ENCODE measurements around the gene SF1.

SF1 gene

DNA sequence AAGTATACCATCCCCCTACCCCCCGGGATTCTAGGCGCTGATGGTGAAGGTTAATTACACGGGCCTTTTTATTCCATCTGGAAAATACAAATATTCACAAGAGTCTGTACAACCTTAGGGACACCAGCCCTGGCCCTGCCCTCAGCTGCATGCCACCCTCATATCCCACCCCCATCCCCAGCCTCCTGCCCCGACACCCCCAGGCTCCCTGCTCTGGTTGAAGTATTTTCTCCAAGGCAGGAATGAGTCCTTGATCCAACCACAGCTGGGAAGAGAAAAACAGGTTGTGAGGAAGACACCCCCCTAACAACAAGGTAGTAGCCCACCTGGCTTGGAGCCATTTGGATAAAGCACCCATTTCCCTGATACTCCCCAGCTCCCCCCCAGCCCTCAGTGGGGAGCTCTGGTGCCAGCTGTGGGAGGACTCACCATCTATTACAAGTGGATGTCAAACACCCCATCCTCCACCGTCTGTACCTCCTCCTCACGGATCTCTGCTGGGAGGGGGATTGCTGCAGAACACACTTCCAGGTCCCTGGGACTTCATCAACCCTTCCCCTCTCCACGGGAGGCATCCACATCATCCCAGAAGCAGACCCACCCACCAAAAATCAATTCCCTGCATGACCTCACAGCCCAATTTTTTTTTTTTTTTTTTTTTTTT is 51.3 kb downstream of the SF1 start:
- H3K9me3 ChIP-seq (ENCODE audit: control insufficient read depth in 2 of 2, low read length in 2 of 2), result no peaks in the 10 kb centered on the region
- H3K4me1 ChIP-seq (ENCODE audit: control insufficient read depth, insufficient read depth, low read length), result peaks cover 10% of the 10 kb centered on the region
- H3K27ac ChIP-seq (ENCODE audit: low read length), result no peak overlapping the region
- peaks cover 2 to 5% of the 10 kb centered on the region in 2 donors for H3K27me3 ChIP-seq (ENCODE audit: control insufficient read depth in 1 of 2, insufficient read depth in 2 of 2, low read length in 2 of 2)
- H3K9ac ChIP-seq (ENCODE audit: low read length in 2 of 2), result no peak overlapping the region
- H3K36me3 ChIP-seq (ENCODE audit: control insufficient read depth in 2 of 2, insufficient read depth in 2 of 2, low read length in 2 of 2), result peaks cover 14 to 19% of the 10 kb centered on the region in 2 donors
- no peak overlapping the region for H3K4me3 ChIP-seq (ENCODE audit: low read length in 2 of 2)

DNA sequence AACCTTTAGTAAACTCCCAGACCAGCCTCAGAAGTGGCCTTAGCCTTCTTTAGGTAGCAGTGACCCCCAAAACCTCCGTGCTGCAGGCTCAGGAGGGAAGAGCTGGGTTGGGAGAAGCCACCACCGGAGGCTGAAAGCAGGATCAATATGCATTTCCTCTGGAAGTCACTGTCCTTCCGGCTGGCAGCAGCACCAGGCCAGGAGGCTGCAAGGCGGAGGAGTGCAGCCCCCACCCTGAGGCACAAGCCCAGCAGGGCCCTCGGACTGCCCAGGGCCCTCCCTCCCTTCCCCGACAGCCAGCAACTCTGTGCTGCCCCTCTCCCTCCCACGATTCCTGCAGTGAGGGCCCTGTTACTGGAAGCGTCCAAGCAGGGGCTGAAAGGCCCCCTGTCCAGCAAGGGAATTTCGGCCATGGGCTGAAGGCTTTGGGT is 52.1 kb downstream of the SF1 start:
- Histone ChIP-seq H3K4me3 (ENCODE audit: low read length in 2 of 2) (no peak overlapping the region), H3K9me3 (ENCODE audit: control insufficient read depth in 2 of 2, low read length in 2 of 2) (no peaks in the 10 kb centered on the region), H3K4me1 (ENCODE audit: control insufficient read depth, insufficient read depth, low read length) (peaks cover 10% of the 10 kb centered on the region), H3K27me3 (ENCODE audit: control insufficient read depth in 1 of 2, insufficient read depth in 2 of 2, low read length in 2 of 2) (peaks cover 2 to 8% of the 10 kb centered on the region in 2 donors), H3K9ac (ENCODE audit: low read length in 2 of 2) (no peak overlapping the region), H3K36me3 (ENCODE audit: control insufficient read depth in 2 of 2, insufficient read depth in 2 of 2, low read length in 2 of 2) (peaks cover 8 to 13% of the 10 kb centered on the region in 2 donors), H3K27ac (ENCODE audit: low read length) (no peak overlapping the region)

- Histone ChIP-seq H3K9me3 (ENCODE audit: control insufficient read depth in 2 of 2, low read length in 2 of 2) (no peaks in the 10 kb centered on the region), H3K4me1 (ENCODE audit: control insufficient read depth, insufficient read depth, low read length) (peaks cover 7% of the 10 kb centered on the region), H3K27me3 (ENCODE audit: control insufficient read depth in 1 of 2, insufficient read depth in 2 of 2, low read length in 2 of 2) (peaks cover 6 to 14% of the 10 kb centered on the region in 2 donors), H3K36me3 (ENCODE audit: control insufficient read depth in 2 of 2, insufficient read depth in 2 of 2, low read length in 2 of 2) (peaks cover 4 to 8% of the 10 kb centered on the region in 2 donors), H3K4me3 (ENCODE audit: low read length in 2 of 2) (no peak overlapping the region), H3K9ac (ENCODE audit: low read length in 2 of 2) (no peak overlapping the region), H3K27ac (ENCODE audit: low read length) (no peak overlapping the region)
These were observed 53.3 kb downstream of the SF1 start for GRCh38 chr11:64724863-64725532.

DNA sequence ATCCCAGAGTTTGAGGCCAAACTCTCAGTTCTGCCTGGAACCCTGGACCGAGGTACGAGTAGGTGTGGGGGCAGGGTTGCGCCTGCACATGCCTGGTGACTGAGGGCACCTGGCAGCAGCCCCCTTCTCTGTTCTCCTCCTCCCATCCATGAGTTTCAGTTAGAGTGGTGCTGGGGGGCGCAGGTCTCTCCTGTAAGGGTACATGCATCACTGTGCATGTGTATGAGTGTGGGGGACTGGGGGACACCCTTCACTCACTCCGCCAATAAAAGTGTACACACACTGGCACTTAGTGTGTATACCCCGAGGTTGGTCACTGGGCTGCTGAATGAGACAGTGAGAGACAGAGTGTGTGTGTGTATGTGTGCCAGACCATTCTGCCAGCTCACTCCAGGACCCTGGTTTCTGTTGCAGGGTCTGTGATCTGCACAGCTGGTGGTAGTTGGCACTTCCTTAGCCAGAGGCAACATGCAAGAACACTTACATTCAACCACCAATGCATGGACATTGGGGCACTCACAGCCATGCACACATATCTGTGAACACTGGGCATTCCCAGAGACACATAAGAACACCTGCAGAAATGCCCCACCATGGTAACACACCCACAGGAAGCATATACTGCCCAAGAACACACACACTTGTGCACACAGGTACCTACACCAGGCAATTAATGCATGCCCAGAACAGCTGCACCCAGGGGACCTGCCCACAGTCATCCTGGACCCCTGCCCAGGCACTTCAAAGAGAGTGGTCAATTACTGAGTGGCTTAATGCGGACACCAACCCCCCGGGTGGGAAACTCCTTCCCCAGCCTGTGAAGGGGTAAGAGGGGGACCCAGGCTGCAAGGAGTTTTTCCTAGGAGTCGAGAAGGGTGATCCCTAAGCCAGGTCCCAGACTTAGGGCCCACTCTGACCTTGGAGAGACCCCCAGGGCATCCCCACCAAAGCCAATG is 54.2 kb downstream of the SF1 start:
- H3K27ac ChIP-seq (ENCODE audit: low read length), result no peak overlapping the region
- peaks cover 12 to 20% of the 10 kb centered on the region in 2 donors for H3K27me3 ChIP-seq (ENCODE audit: control insufficient read depth in 1 of 2, insufficient read depth in 2 of 2, low read length in 2 of 2)
- H3K9me3 ChIP-seq (ENCODE audit: control insufficient read depth in 2 of 2, low read length in 2 of 2), result no peaks in the 10 kb centered on the region
- peaks cover 4 to 8% of the 10 kb centered on the region in 2 donors for H3K36me3 ChIP-seq (ENCODE audit: control insufficient read depth in 2 of 2, insufficient read depth in 2 of 2, low read length in 2 of 2)
- H3K9ac ChIP-seq (ENCODE audit: low read length in 2 of 2), result no peak overlapping the region
- peaks cover 5% of the 10 kb centered on the region for H3K4me1 ChIP-seq (ENCODE audit: control insufficient read depth, insufficient read depth, low read length)
- no peak overlapping the region for H3K4me3 ChIP-seq (ENCODE audit: low read length in 2 of 2)

- Histone ChIP-seq H3K36me3 (ENCODE audit: control insufficient read depth in 2 of 2, insufficient read depth in 2 of 2, low read length in 2 of 2) (peaks cover 0 to 3% of the 10 kb centered on the region in 2 donors), H3K27me3 (ENCODE audit: control insufficient read depth in 1 of 2, insufficient read depth in 2 of 2, low read length in 2 of 2) (peaks cover 16 to 21% of the 10 kb centered on the region in 2 donors), H3K4me3 (ENCODE audit: low read length in 2 of 2) (peak within 1 kb of the TSS; percentile 64 to 74), H3K9me3 (ENCODE audit: control insufficient read depth in 2 of 2, low read length in 2 of 2) (no peaks in the 10 kb centered on the region), H3K27ac (ENCODE audit: low read length) (no peak within 1 kb of the TSS), H3K9ac (ENCODE audit: low read length in 2 of 2) (peak within 1 kb of the TSS in 1 of 2 donors; percentile 59), H3K4me1 (ENCODE audit: control insufficient read depth, insufficient read depth, low read length) (peaks cover 5% of the 10 kb centered on the region)
These were observed 55.0 kb downstream of the SF1 start, which contains the start of gene NRXN2 for GRCh38 chr11:64723117-64723906. NRXN2 (minus strand) TSS chr11:64723197; CDS start chr11:64713699, 9,498 bp downstream.

- no peak overlapping the region for H3K4me3 ChIP-seq (ENCODE audit: low read length in 2 of 2)
- H3K27me3 ChIP-seq (ENCODE audit: control insufficient read depth in 1 of 2, insufficient read depth in 2 of 2, low read length in 2 of 2), result peaks cover 25 to 30% of the 10 kb centered on the region in 2 donors
- H3K9ac ChIP-seq (ENCODE audit: low read length in 2 of 2), result no peak overlapping the region
- peaks cover 5% of the 10 kb centered on the region for H3K4me1 ChIP-seq (ENCODE audit: control insufficient read depth, insufficient read depth, low read length)
- H3K36me3 ChIP-seq (ENCODE audit: control insufficient read depth in 2 of 2, insufficient read depth in 2 of 2, low read length in 2 of 2), result no peaks in the 10 kb centered on the region
- H3K9me3 ChIP-seq (ENCODE audit: control insufficient read depth in 2 of 2, low read length in 2 of 2), result no peaks in the 10 kb centered on the region
- H3K27ac ChIP-seq (ENCODE audit: low read length), result no peak overlapping the region
These were observed 55.9 kb downstream of the SF1 start for GRCh38 chr11:64722141-64723065.

DNA sequence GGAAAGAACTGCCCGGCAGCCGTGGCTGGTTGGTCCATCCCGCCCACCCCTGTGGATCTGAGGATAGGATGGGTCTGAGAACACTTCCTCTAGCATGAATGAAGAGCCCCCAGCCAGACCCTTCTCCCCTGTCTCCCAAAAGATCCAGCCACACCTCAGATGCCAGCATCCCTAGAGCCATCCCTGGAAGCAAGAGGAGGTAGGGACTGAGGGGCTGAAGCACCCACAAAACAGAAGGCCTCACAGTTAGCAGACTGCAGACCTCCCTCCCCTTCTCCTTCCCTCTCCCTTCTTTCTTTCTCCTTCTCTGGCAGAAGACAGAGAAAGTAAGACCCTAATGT is 57.0 kb downstream of the SF1 start:
- H3K27me3 ChIP-seq (ENCODE audit: control insufficient read depth in 1 of 2, insufficient read depth in 2 of 2, low read length in 2 of 2), result peaks cover 35 to 37% of the 10 kb centered on the region in 2 donors
- no peaks in the 10 kb centered on the region for H3K36me3 ChIP-seq (ENCODE audit: control insufficient read depth in 2 of 2, insufficient read depth in 2 of 2, low read length in 2 of 2)
- no peaks in the 10 kb centered on the region for H3K9me3 ChIP-seq (ENCODE audit: control insufficient read depth in 2 of 2, low read length in 2 of 2)
- no peak overlapping the region for H3K27ac ChIP-seq (ENCODE audit: low read length)
- no peak overlapping the region for H3K4me3 ChIP-seq (ENCODE audit: low read length in 2 of 2)
- H3K4me1 ChIP-seq (ENCODE audit: control insufficient read depth, insufficient read depth, low read length), result peaks cover 5% of the 10 kb centered on the region
- no peak overlapping the region for H3K9ac ChIP-seq (ENCODE audit: low read length in 2 of 2)

- H3K9ac ChIP-seq (ENCODE audit: low read length in 2 of 2), result no peak overlapping the region
- H3K9me3 ChIP-seq (ENCODE audit: control insufficient read depth in 2 of 2, low read length in 2 of 2), result no peaks in the 10 kb centered on the region
- peaks cover 38 to 40% of the 10 kb centered on the region in 2 donors for H3K27me3 ChIP-seq (ENCODE audit: control insufficient read depth in 1 of 2, insufficient read depth in 2 of 2, low read length in 2 of 2)
These were observed 57.5 kb downstream of the SF1 start for GRCh38 chr11:64720640-64721358.

GRCh38 chr11:64720167-64720566 is 58.2 kb downstream of the SF1 start:
- H3K4me3 ChIP-seq (ENCODE audit: low read length in 2 of 2), result no peak overlapping the region
- peaks cover 45 to 47% of the 10 kb centered on the region in 2 donors for H3K27me3 ChIP-seq (ENCODE audit: control insufficient read depth in 1 of 2, insufficient read depth in 2 of 2, low read length in 2 of 2)
- H3K4me1 ChIP-seq (ENCODE audit: control insufficient read depth, insufficient read depth, low read length), result peaks cover 5% of the 10 kb centered on the region

More at GRCh38 chr11:64720640-64721358, 57.5 kb downstream of the SF1 start:
- no peak overlapping the region for H3K27ac ChIP-seq (ENCODE audit: low read length)
- H3K4me1 ChIP-seq (ENCODE audit: control insufficient read depth, insufficient read depth, low read length), result peaks cover 5% of the 10 kb centered on the region
- no peaks in the 10 kb centered on the region for H3K36me3 ChIP-seq (ENCODE audit: control insufficient read depth in 2 of 2, insufficient read depth in 2 of 2, low read length in 2 of 2)
- H3K4me3 ChIP-seq (ENCODE audit: low read length in 2 of 2), result no peak overlapping the region

More at GRCh38 chr11:64720167-64720566, 58.2 kb downstream of the SF1 start:
- H3K9me3 ChIP-seq (ENCODE audit: control insufficient read depth in 2 of 2, low read length in 2 of 2), result no peaks in the 10 kb centered on the region
- no peak overlapping the region for H3K27ac ChIP-seq (ENCODE audit: low read length)
- no peak overlapping the region for H3K9ac ChIP-seq (ENCODE audit: low read length in 2 of 2)
- H3K36me3 ChIP-seq (ENCODE audit: control insufficient read depth in 2 of 2, insufficient read depth in 2 of 2, low read length in 2 of 2), result no peaks in the 10 kb centered on the region

All from stomach smooth muscle (tissue), 2 donors.